Measurements from ENCODE around the gene PCSK7. TPM values are rescaled to one million over a fixed set of nuclear protein-coding genes. Genes with fewer than 3 reads are reported as not detected.

The PCSK7 gene
- polyA plus RNA-seq, 1 donor (not counting 4 experiments of a cell fraction or from before 2014, with no cell fraction given) = 32.9 TPM

GRCh38 chr11:117195761-117196160 lies 36.1 kb downstream of the PCSK7 start:
- FAIRE-seq = no peak
- H3K9ac ChIP-seq (ENCODE audit: control insufficient read depth, extremely low read depth, insufficient read depth, low read length) = no peak overlapping the region
- dilution Hi-C loops (cut with MboI; ENCODE audit: extremely low pct_ligation_motif_present, low sequenced_read_pairs) = no loop called here

GRCh38 chr11:117195258-117195657 lies 36.6 kb downstream of the PCSK7 start:
- TF ChIP-seq CTCF (optimal IDR thresholded peaks at IDR 0.05 in 1 of 3, IDR thresholded peaks at IDR 0.05 in 1 of 3, conservative IDR thresholded peaks at IDR 0.05 in 1 of 3; ENCODE audit: extremely low read depth in 1 of 3, insufficient read depth in 2 of 3, low read length in 3 of 3) = no peak
- TF ChIP-seq EZH2 (IDR thresholded peaks at IDR 0.05; ENCODE audit: low read length) = no peak
- FAIRE-seq = no peak

More at GRCh38 chr11:117195761-117196160, 36.1 kb downstream of the PCSK7 start:
- no peaks in the 10 kb centered on the region for H4K20me1 ChIP-seq (ENCODE audit: control insufficient read depth, extremely low read depth, insufficient read depth, low read length)
- H3K4me1 ChIP-seq (ENCODE audit: control insufficient read depth, extremely low read depth, insufficient read depth, low read length) = peaks cover 15% of the 10 kb centered on the region
- no peaks in the 10 kb centered on the region for H3K27me3 ChIP-seq (ENCODE audit: control insufficient read depth, extremely low read depth, insufficient read depth, low read length)
- H3K9me1 ChIP-seq (ENCODE audit: control insufficient read depth, extremely low read depth, insufficient read depth, low read length) = no peaks in the 10 kb centered on the region
- H3K36me3 ChIP-seq (ENCODE audit: control insufficient read depth in 2 of 2, extremely low read depth in 1 of 2, insufficient read depth in 2 of 2, low read length in 2 of 2) = peaks cover 0 to 11% of the 10 kb centered on the region in 2 experiments
- no peak overlapping the region for H3K27ac ChIP-seq (ENCODE audit: control insufficient read depth, insufficient read depth, low read length)
- no peaks in the 10 kb centered on the region for H3K79me2 ChIP-seq (ENCODE audit: control insufficient read depth, insufficient read depth, low read length)
- TF ChIP-seq CTCF (optimal IDR thresholded peaks at IDR 0.05 in 1 of 3, IDR thresholded peaks at IDR 0.05 in 1 of 3, conservative IDR thresholded peaks at IDR 0.05 in 1 of 3; ENCODE audit: extremely low read depth in 1 of 3, insufficient read depth in 2 of 3, low read length in 3 of 3) (no peak), EZH2 (IDR thresholded peaks at IDR 0.05; ENCODE audit: low read length) (no peak)
- H3K9me3 ChIP-seq (ENCODE audit: control insufficient read depth, low read depth, low read length) = no peaks in the 10 kb centered on the region
- no peak overlapping the region for H3K4me2 ChIP-seq (ENCODE audit: control insufficient read depth, extremely low read depth, insufficient read depth, low read depth, low read length)
- no peak overlapping the region for H2AFZ ChIP-seq (ENCODE audit: control insufficient read depth, low read length)
- no peak for DNase-seq (ENCODE audit: low read depth, low spot score)
- no peak overlapping the region for H3K4me3 ChIP-seq (ENCODE audit: control insufficient read depth in 2 of 3, extremely low read depth in 1 of 3, insufficient read depth in 2 of 3, low read depth in 1 of 3, low read length in 3 of 3)

More at GRCh38 chr11:117195258-117195657, 36.6 kb downstream of the PCSK7 start:
- no peak overlapping the region for H2AFZ ChIP-seq (ENCODE audit: control insufficient read depth, low read length)
- peaks cover 15% of the 10 kb centered on the region for H3K4me1 ChIP-seq (ENCODE audit: control insufficient read depth, extremely low read depth, insufficient read depth, low read length)
- no peak overlapping the region for H3K9ac ChIP-seq (ENCODE audit: control insufficient read depth, extremely low read depth, insufficient read depth, low read length)
- H3K27me3 ChIP-seq (ENCODE audit: control insufficient read depth, extremely low read depth, insufficient read depth, low read length) = no peaks in the 10 kb centered on the region
- no peaks in the 10 kb centered on the region for H3K9me3 ChIP-seq (ENCODE audit: control insufficient read depth, low read depth, low read length)
- dilution Hi-C loops (cut with MboI; ENCODE audit: extremely low pct_ligation_motif_present, low sequenced_read_pairs) = no loop called here
- no peak overlapping the region for H3K4me2 ChIP-seq (ENCODE audit: control insufficient read depth, extremely low read depth, insufficient read depth, low read depth, low read length)
- no peak overlapping the region for H3K4me3 ChIP-seq (ENCODE audit: control insufficient read depth in 2 of 3, extremely low read depth in 1 of 3, insufficient read depth in 2 of 3, low read depth in 1 of 3, low read length in 3 of 3)
- no peaks in the 10 kb centered on the region for H3K79me2 ChIP-seq (ENCODE audit: control insufficient read depth, insufficient read depth, low read length)
- H3K9me1 ChIP-seq (ENCODE audit: control insufficient read depth, extremely low read depth, insufficient read depth, low read length) = no peaks in the 10 kb centered on the region
- H4K20me1 ChIP-seq (ENCODE audit: control insufficient read depth, extremely low read depth, insufficient read depth, low read length) = no peaks in the 10 kb centered on the region
- no peak for DNase-seq (ENCODE audit: low read depth, low spot score)
- H3K36me3 ChIP-seq (ENCODE audit: control insufficient read depth in 2 of 2, extremely low read depth in 1 of 2, insufficient read depth in 2 of 2, low read length in 2 of 2) = peaks cover 0 to 11% of the 10 kb centered on the region in 2 experiments
- no peak overlapping the region for H3K27ac ChIP-seq (ENCODE audit: control insufficient read depth, insufficient read depth, low read length)

Measured in keratinocyte (primary cell).